Embryonic facial prominence (tissue), 1 donor: ENCODE data around the gene ALLC.

Experiments used
- DNase-seq: peaks from one replicate; pipeline ENCODE4 v3.0.0-alpha.2; 2016; ENCODE audit errors: extremely low spot score

Gene ALLC

DNA sequence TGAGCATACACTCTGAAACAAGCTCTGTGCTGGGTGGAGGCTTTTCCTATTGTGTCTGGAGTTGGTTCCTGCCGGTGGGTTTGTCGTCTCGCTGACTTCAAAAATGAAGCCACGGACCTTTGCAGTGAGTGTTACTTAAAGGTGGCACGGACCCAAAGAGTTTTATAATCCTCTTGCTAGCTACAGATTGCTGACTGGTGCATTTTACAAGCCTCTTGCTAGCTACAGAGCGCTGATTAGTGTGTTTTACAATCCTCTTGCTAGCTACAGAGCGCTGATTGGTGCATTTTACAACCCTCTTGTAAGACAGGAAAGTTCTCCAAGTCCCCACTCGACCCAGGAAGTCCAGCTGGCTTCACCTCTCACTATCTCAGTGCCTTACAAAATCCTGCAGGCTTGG is 60.7 kb downstream of the ALLC start:
- no peak for DNase-seq

DNA sequence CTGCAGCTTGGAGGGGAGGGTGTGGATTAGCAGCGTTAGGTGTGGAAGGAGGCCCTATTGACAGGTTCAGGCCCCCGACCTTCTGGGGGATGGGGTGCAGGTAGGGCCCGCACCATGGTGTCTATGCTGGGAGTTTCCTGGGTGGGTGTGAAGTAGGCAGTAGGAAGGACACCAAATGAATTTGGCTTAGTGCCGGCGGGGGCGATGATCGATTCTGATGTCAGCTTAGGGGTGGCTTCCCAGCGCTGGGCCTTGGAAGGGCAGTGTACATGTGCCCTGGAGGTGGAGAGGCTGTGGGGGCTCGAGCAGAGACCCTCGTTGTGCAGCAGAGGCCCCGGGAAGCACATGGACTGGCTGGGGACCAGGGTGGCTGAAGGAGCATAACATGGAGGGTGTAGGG is 67.0 kb downstream of the ALLC start:
- no peak for DNase-seq

DNA sequence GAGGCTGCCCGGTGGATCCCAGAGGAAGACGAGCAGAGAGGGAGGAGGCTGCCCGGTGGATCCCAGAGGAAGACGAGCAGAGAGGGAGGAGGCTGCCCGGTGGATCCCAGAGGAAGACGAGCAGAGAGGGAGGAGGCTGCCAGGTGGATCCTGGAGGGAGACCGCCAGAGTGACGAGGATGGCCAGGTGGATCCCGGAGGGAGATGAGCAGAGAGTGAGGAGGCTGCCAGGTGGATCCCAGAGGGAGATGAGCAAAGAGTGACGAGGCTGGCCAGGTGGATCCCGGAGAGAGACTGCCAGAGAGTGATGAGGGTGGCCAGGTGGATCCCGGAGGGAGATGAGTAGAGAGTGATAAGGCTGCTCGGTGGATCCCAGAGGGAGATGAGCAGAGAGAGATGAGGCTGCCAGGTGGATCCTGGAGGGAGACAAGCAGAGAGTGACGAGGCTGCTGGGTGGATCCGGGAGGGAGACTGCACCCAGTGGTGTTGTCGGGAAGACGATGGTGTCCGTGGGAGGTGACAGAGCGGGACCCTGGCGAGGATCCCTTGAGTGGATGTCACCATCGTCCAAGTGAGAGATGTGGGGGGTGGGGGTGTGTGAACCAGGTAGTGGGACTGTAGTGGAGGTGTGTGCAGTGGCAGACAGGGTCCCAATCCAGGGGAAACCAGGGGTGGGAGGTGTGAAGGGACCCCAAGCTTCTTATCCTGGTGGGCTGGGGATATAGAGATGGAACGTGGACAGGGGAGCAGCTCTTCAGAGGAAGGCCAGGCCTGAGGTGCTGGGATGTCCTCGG is 67.7 kb downstream of the ALLC start:
- DNase-seq = no peak

DNA sequence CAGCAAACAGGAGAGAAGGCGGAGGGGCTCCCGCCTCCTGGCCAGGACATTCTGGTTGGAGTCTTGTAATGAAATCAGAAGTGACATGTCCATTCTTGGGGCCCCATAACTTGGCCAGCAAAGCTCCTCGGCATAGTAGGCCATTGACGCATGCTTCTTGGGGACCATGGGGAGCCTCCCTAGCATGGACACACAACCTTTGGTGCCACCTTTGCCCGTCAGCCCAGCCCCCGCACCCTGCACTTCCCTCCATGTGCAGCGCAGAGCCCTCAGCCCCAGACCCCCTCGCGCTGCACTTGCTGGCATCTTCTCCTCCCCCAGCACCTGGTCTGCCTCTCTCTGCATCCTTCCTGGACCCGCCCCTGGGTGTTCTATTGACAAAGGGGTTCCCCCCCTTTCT is 68.5 kb downstream of the ALLC start:
- no peak for DNase-seq

DNA sequence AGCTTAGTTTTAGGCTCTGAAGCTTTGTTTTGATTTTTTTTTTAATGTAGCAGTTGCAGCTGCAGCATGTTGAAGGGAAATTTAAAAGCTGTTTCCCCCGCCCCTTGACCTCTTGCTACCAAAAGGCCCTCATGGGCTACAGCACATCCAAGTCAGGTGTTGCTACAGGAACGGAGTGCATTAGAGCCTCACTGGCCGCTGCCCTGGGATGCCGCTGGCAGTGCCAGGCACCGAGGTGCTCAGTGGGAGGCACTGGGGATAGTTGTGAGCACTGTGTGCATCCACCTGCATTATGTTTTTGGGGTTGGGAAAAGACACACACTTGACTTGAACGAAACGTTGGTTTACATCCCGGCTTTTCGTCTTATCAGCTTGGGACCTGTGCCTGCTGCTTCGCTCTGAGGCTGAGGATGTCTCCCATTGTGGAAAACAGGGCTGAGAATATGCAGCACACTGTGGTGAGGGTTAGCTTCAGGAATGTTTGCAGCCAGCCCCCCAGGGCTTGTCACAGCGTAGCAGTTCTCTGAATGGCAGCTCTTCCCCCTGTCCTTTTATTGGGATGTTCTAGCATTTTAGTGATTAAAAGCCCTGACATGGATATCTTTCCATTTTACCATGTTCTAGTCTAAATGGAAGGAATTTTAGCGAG is 69.5 kb downstream of the ALLC start:
- DNase-seq = no peak

DNA sequence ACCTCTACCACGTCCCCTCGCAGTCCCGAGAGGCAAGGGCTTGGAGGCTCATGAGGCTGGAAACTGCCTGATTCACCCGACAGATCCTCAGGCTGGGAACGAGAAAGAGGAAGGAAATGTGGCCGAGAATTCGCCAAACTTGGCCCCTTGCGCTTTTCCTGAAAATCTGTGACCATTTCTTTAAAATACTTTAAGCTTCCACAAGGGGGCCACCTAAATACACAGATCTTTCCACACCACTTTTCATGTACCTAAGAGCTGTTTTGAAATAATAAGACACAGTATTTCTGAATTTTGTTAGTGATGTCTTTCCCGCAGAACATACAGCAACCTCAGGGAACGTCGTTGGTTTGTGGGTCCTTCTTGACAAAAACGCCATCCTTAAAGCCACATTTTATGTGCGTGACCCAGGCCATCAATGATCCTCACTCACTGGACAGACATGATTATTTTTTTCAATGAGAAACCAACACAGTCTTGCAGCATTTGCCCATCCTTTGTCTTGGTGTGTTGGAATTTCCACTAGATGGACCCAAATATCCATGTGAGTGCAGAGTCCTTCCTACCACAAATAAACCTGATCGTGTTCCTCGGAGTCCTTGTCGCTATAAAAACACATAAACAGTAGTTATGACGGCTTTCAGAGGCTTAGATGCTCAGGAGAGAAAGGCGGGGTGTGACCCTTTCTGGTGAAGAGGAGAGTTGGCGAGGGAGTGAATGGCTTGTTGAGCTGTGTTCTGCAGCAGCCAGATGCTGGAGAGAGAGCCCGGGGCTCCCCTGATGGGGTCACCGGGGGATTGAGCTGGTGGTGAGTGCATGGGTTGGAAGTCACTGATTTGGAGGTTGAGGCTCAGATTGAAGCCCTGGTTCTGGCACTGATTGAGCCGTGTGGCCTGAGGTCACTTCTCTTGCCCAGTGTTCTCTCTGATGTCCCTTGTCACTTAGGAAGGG is 70.4 kb downstream of the ALLC start:
- DNase-seq = peak; percentile 80

DNA sequence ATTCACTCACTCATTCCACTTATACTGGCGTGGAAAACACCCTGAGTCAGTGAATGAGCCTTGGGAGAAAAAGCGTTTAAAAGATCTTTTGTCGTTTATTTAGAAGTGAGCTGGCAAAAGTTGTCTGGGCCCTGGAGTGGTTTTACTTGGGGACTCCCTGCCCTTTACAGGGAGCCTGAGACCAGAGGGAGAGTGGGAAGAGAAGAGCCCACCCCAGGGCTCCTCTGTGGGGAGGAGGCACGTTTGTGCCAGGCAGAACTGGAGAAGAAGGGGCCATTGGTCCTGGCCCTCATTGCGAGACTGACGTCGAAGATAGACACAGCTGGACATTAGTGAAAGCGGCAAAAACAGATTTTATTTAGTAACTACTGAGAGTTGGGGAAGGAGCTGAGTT is 71.1 kb downstream of the ALLC start:
- no peak for DNase-seq

DNA sequence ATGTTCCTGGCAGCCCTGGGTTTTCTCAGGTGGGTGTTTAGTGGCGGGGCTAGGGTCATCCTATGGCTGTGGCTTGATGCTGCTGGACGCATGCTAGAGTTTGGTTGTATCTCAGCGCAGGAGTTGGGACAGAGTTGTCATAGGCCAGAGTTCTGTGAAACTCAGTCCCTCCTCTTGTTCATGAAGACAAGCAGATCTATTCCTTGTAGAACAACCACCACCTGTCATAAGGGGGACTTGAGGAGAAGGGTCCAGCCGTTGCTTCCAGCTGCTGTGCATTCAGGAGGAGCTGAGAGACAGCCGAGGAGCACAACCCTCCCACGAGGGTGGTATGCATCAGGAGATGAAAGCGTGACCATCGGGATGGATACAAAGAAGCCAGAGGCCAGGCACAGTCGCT is 71.8 kb downstream of the ALLC start:
- DNase-seq = no peak

DNA sequence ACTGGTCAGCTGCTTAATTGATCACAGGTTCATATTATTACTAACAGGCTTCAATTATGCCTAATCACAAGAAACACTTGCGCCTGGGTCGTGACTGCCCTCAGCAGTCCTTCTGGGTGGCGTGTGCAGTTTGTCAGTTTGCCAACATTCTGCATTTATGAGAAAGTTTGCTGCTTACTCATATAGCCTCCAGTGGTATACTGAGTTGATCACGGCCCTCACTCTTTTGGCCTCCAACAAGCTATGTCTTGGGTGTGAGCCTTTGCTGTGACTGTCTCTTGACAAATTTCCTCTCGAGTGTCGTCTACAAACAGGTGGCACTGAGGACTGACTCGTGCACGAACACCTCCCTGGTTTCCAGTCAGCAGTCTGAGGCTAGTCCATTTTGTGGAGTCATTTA is 72.6 kb downstream of the ALLC start:
- DNase-seq = no peak

DNA sequence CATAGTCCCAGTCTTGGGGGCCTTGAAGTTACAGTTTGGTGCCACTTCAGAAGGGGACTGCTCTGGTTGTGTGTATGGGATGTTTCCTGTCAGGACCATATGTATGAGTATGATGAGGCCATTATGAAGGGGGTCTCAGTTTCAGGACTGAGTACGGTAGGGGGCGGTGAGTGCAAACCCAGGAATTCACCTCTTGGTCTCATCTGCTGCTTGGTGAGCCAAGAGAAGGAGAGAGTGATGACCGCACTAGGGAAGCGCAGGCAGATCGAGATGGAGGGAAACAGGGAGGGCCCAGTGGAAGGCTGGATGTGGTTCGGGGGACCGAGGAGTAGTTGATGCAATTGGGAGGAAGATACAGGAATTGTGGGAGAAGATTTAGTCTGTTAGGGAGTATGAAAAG is 73.8 kb downstream of the ALLC start:
- no peak for DNase-seq

DNA sequence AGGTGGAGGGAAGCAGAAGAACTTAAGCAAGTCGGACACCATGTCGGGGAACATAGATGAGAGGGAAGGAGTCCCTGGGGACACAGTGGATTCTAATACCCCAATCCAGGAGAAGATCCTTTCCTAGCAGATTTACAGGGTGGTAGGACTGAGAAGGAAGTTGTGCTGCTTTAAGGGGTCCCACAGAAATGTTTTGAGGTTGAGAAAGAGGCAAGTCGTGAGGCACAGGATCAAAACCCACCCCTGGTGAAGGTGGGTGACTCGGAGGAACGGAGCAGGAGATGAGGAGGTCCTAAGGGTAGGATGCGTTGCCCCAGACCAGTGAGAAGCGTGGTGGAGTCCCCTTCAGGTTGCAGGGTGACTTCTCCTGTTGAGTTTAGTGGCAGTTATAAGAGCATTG is 78.1 kb downstream of the ALLC start:
- no peak for DNase-seq

DNA sequence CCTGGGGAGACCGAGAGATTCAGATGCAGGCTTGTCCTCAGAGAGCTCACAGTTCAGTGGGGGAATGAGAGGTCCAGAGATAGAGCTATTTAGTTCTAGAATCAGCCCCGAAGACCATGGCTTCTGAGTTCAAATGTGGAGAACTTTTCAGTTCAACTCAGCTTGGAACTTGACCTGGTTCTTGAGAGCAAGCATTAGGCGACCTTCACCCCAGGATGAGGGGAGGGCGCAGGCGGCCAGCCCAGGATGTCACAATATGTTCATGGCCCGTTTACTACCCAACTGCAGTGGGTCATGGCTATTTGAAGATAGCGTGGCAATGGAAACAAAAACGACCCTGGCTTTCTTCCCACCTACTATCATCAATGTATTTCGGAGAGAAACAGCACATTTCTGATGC is 79.1 kb downstream of the ALLC start:
- no peak for DNase-seq

DNA sequence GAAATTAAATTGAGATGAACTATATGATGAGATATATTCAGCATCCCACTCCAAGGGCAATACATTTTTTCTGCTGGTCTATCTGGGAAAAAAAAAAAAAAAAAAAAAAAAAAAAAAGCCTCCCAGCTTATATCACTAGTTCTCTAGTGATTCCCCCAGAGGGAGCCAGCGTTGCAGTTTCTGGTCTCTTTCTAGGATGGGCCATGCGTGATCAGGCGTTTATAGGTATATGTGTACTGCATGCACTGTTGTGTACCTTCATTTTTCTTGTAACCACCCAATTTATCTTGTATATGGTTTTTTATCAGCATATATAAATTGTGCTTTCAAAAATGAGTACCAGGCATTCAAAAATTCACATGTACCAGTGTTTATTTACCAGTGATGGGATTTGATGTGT is 80.5 kb downstream of the ALLC start:
- DNase-seq = no peak

DNA sequence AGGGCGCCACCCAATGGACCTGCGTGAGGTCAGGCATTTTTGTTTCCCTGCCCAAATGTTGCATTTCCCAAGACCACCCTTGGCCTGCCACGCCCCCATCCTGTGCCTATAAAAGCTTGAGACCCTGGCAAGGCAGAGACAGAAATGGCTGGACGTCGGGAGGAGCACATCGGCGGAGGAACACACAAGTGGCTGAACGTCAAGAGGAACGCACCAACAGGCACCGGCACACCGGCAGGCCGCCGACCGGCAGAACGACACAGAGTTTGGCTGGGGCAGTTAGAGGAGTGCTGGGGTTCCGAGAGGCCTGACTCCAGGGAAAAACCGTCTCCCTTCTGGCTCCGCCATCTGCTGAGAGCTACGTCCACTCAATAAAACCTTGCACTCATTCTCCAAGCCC is 81.3 kb downstream of the ALLC start:
- no peak for DNase-seq

DNA sequence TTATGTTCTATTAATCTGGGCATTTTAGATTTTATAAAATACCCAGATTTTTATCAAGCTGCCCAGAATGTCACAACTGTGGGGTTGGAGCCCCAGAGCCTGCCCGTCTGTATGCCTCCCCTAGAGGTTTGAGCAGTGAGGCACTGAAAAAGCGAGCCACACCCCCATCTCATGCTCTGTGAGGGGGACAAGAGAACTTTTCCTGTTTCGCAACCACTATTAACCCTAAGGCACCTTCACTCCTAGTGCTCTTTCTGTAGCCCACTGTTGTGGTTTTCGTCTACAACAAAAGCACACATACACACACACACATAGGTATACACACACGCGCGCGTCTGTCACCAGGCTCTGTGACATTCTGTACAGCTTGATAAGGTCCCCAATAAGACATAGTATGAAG is 83.4 kb downstream of the ALLC start:
- DNase-seq = no peak

DNA sequence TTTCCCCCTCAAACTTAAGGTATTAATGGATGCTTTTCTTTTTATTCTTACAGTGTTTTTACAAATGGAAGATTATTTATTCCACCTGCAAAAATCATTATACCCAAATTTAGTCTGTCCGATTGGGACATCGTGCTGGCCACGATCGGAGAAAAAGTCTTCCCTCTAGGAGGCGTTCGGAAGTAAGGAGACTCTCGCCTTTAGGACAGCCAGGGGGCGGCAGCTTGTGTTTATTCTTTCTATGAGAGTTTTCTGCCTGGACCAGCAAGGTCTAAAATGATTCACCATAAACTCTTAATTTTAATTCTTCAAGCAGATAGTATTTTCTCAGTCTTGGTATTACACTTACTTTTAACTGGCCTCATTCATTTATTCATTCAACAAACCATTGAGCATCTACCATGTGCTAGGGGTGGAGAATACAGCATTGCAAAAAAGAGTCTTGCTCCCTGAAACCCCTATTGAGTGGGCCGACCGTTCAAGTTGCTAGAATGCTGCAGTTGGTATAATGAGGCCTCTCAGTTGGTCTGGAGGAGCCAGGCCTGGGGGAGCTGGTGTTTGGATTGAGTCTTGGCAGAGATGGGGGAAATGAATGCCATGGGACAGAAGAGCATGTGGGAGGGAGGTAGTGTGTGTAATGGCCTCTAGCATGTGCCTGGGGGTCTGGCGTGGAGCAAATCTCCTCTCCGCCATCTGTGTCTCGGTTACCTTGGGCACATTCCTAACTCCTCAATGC is 84.0 kb downstream of the ALLC start:
- DNase-seq = no peak

DNA sequence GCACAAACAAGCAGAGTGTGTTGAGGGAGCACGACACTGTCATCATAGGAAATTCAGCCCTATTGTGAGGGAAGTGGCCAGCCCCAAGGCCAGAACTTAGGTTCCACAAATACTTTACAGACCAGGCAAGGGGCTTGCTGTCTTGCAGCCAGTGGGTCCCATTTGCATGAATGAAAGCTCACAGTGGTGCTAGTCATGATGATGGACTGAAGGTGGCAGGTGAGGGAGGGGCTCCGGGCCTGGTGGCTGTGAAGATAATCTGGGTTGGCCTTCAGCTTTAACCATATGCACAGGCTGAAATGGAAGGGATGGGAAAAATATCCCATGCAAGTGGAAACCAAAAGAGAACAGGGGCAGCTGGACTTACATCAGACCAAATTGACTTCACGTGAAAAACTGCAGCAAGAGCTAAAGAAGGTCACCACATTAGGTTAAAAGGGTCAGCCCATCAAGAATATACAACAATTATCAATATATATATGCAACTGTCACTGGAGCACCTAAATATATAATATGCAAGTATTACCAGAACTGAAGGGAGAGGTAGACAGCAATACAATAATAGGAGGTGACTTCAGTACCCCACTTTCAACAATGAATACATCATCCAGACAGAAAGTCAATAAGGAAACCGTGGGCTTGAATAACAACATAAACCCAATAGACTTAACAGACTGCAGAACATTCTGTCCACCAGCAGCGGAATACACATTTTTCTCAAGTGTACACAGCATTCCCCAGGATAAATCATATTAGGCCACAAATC is 84.9 kb downstream of the ALLC start:
- no peak for DNase-seq

DNA sequence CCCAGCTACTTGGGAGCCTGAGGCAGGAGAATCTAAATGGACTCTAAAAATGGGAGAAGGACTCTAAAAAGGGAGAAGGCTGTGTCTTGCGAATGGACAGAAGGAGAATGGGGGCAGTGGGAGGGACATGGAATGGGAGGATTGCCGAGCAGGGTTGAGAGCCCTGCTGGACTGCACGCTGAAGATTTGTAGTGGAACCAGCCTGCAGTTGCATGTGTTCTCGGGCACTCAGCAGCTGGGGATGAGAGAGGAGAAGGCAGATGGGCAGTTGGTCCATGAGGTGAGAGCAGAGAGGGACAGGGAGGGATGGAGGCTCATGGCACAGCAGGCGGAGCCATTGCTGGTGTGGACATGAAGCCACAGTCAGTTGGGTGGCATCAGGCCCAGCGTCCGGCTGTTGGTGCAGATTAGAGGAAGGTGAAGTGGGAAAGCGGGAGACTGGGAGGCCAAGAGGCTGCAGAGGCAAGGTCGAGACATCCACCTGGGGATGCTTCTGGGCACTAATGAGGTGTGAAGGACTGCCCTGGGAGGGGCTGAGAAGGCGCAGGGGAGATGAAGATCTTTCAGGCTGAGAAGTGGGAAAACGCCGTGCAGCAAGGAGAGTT is 86.1 kb downstream of the ALLC start:
- DNase-seq = no peak

DNA sequence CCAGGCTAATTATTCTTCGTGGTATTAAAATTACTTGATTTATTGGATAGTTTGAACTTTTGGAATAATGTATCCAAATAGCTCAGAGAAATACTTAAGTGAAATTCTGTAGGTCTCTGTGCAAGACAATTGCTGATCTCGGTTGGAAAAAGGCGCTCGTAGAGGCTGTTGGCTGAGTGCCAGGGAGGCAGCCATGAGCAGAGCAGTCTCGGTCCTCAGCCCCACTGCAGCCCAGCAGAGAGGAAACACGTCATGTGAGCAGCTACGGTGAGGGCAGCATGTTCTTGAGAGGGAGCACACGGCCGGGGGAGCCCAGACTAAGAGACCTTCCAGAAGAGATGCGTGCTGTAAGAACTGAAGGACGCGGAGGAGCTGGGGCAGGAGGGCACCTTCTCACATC is 87.9 kb downstream of the ALLC start:
- DNase-seq = no peak

DNA sequence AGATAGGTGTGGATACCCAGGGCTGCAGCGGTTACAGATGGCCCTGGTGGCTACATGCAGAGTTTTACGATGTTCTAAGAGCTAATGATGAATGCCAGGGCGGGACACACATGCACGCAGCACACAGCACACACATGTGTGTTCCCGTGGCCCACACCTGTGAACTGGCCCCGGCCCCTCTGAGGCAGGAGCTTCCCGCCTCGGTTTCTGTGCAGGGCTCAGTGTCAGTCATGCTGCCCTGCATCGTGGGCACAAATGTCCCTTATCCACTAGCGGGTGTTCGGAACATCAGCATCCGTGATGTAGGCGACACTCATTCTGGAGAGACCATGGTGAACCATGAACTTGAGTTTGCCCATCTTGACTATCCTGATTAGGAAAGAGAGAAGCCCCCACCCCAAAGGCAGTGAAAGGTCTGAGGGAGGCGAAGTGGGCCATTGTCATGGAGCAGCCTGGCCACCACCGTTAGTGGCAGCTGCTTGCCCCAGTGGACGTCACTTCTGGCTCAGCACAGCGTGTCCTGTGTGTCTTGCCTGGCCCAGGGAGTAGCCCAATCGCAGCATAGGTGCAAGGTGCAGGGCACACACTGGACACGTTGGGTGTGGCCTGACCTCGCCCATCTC is 89.1 kb downstream of the ALLC start:
- no peak for DNase-seq
